ENCODE data around the gene ZBTB12.

The ZBTB12 gene

GRCh38 chr6:31901953-31902643 is at the start of gene ZBTB12:
ZBTB12 (minus strand) TSS chr6:31902086; CDS start chr6:31901305, 781 bp downstream.
- TF ChIP-seq CTCF (IDR thresholded peaks at IDR 0.05; ENCODE audit: low read depth, low read length): no peak
- peak within 1 kb of the TSS; percentile 59 to 61 for H3K4me3 ChIP-seq (replicated peaks in 1 of 2; ENCODE audit: low read depth in 2 of 2, low read length in 2 of 2)
- peak; percentile 94 to 97 for DNase-seq (ENCODE audit: low read depth in 2 of 2)

- no peak for DNase-seq (ENCODE audit: low read depth in 2 of 2)
- no peak for TF ChIP-seq CTCF (IDR thresholded peaks at IDR 0.05; ENCODE audit: low read depth, low read length)
- no peak overlapping the region for H3K4me3 ChIP-seq (replicated peaks in 1 of 2; ENCODE audit: low read depth in 2 of 2, low read length in 2 of 2)
These were observed 48.2 kb upstream of the ZBTB12 start for GRCh38 chr6:31949926-31950548.

GRCh38 chr6:31948753-31949413 is 47.0 kb upstream of the ZBTB12 start:
- TF ChIP-seq CTCF (IDR thresholded peaks at IDR 0.05; ENCODE audit: low read depth, low read length): no peak
- peak in 1 of 2 donors; percentile 69 for DNase-seq (ENCODE audit: low read depth in 2 of 2)
- H3K4me3 ChIP-seq (replicated peaks in 1 of 2; ENCODE audit: low read depth in 2 of 2, low read length in 2 of 2): no peak overlapping the region

GRCh38 chr6:31948306-31948705 is 46.4 kb upstream of the ZBTB12 start:
- H3K4me3 ChIP-seq (replicated peaks in 1 of 2; ENCODE audit: low read depth in 2 of 2, low read length in 2 of 2): no peak overlapping the region
- no peak for TF ChIP-seq CTCF (IDR thresholded peaks at IDR 0.05; ENCODE audit: low read depth, low read length)
- no peak for DNase-seq (ENCODE audit: low read depth in 2 of 2)

GRCh38 chr6:31947864-31948263 is 46.0 kb upstream of the ZBTB12 start:
- H3K4me3 ChIP-seq (replicated peaks in 1 of 2; ENCODE audit: low read depth in 2 of 2, low read length in 2 of 2): no peak overlapping the region
- TF ChIP-seq CTCF (IDR thresholded peaks at IDR 0.05; ENCODE audit: low read depth, low read length): no peak
- DNase-seq (ENCODE audit: low read depth in 2 of 2): no peak

GRCh38 chr6:31947070-31947675 is 45.3 kb upstream of the ZBTB12 start:
- no peak for TF ChIP-seq CTCF (IDR thresholded peaks at IDR 0.05; ENCODE audit: low read depth, low read length)
- no peak for DNase-seq (ENCODE audit: low read depth in 2 of 2)
- H3K4me3 ChIP-seq (replicated peaks in 1 of 2; ENCODE audit: low read depth in 2 of 2, low read length in 2 of 2): no peak overlapping the region
